Measurements from ENCODE around the gene EPHB2.
"Not testable (repeated sequence)": the region's sequence is repeated elsewhere in the genome, so short reads cannot be mapped to it uniquely, and the experiment has no call there.

EPHB2 gene

GRCh38 chr1:22936681-22937080, 226.0 kb downstream of the EPHB2 start:
- DNase-seq (ENCODE audit: low read depth in 2 of 2, low spot score in 1 of 2), result no peak

GRCh38 chr1:22941257-22941656, 230.6 kb downstream of the EPHB2 start:
- no peak for DNase-seq (ENCODE audit: low read depth in 2 of 2, low spot score in 1 of 2)

- DNase-seq (ENCODE audit: low read depth in 2 of 2, low spot score in 1 of 2), result no peak
These were observed 233.9 kb downstream of the EPHB2 start for GRCh38 chr1:22944346-22945055.

GRCh38 chr1:22945171-22945570, 234.5 kb downstream of the EPHB2 start:
- not testable (repeated sequence) for DNase-seq (ENCODE audit: low read depth in 2 of 2, low spot score in 1 of 2)

- no peak for DNase-seq (ENCODE audit: low read depth in 2 of 2, low spot score in 1 of 2)
These were observed 239.2 kb downstream of the EPHB2 start for GRCh38 chr1:22949822-22950331.

- no peak for DNase-seq (ENCODE audit: low read depth in 2 of 2, low spot score in 1 of 2)
These were observed 241.2 kb downstream of the EPHB2 start for GRCh38 chr1:22951796-22952195.

- no peak for DNase-seq (ENCODE audit: low read depth in 2 of 2, low spot score in 1 of 2)
These were observed 242.0 kb downstream of the EPHB2 start for GRCh38 chr1:22952694-22953056.

- no peak for DNase-seq (ENCODE audit: low read depth in 2 of 2, low spot score in 1 of 2)
These were observed 242.6 kb downstream of the EPHB2 start for GRCh38 chr1:22953057-22953739.

- no peak for DNase-seq (ENCODE audit: low read depth in 2 of 2, low spot score in 1 of 2)
These were observed 243.1 kb downstream of the EPHB2 start for GRCh38 chr1:22953740-22954141.

GRCh38 chr1:22955146-22955545, 244.5 kb downstream of the EPHB2 start:
- no peak for DNase-seq (ENCODE audit: low read depth in 2 of 2, low spot score in 1 of 2)

- DNase-seq (ENCODE audit: low read depth in 2 of 2, low spot score in 1 of 2), result no peak
These were observed 246.4 kb downstream of the EPHB2 start for GRCh38 chr1:22957066-22957465.

GRCh38 chr1:22958556-22958955, 247.9 kb downstream of the EPHB2 start:
- DNase-seq (ENCODE audit: low read depth in 2 of 2, low spot score in 1 of 2), result no peak

GRCh38 chr1:22959545-22960360, 249.1 kb downstream of the EPHB2 start:
- no peak for DNase-seq (ENCODE audit: low read depth in 2 of 2, low spot score in 1 of 2)

- DNase-seq (ENCODE audit: low read depth in 2 of 2, low spot score in 1 of 2), result no peak
These were observed 251.9 kb downstream of the EPHB2 start for GRCh38 chr1:22962558-22962957.

GRCh38 chr1:22963044-22963677, 252.5 kb downstream of the EPHB2 start:
- DNase-seq (ENCODE audit: low read depth in 2 of 2, low spot score in 1 of 2), result no peak

GRCh38 chr1:22966309-22966708, 255.7 kb downstream of the EPHB2 start:
- no peak for DNase-seq (ENCODE audit: low read depth in 2 of 2, low spot score in 1 of 2)

- no peak for DNase-seq (ENCODE audit: low read depth in 2 of 2, low spot score in 1 of 2)
These were observed 257.2 kb downstream of the EPHB2 start for GRCh38 chr1:22967833-22968232.

GRCh38 chr1:22969304-22969709, 258.7 kb downstream of the EPHB2 start:
- no peak for DNase-seq (ENCODE audit: low read depth in 2 of 2, low spot score in 1 of 2)

- no peak for DNase-seq (ENCODE audit: low read depth in 2 of 2, low spot score in 1 of 2)
These were observed 259.5 kb downstream of the EPHB2 start for GRCh38 chr1:22970096-22970495.
